ENCODE measurements around the gene IFIT1.
"Not testable (repeated sequence)": the region's sequence is repeated elsewhere in the genome, so short reads cannot be mapped to it uniquely, and the experiment has no call there.

IFIT1 gene

DNA sequence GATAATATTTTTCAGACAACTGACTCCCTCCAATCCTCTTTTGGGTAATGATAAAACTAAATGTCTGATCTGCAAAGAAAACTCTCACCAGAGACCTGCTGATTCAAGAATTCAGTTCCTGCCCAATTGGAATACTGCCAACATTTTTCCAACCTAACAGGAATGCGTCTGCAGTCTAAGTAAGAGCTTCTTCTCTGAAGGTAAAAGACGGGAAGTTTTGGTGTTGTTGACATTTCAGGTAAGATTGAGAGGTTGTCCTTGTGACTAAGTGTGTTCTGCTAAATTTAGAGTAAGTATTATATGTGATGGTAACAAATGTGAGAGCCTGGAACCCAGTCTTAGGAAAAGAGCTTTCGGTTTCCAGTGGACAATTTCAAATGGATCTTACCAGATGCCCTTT, 39.6 kb downstream of the IFIT1 start:
- DNase-seq (ENCODE audit: low spot score) = no peak

DNA sequence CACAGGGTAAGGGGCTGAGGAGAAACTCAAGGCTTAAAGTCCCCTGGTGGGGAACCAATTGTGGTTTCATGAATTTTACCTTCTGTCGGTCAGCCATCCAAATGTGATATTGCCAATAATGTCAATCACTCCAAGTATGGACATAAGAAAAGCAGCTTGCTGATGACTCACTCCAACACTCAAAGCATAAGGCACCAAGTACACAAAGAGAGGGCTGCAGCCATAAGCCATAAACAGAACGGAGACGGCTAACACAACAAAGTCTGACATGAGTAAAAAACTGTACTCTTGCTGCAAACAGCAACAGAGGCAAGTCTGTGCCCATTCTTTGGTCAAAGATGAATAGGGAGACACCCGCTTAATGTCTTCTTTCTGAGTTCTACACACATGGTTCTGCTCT, 46.1 kb downstream of the IFIT1 start:
- no peak for DNase-seq (ENCODE audit: low spot score)

- DNase-seq (ENCODE audit: low spot score) = no peak
These were observed 48.0 kb downstream of the IFIT1 start for GRCh38 chr10:89440226-89441009.

DNA sequence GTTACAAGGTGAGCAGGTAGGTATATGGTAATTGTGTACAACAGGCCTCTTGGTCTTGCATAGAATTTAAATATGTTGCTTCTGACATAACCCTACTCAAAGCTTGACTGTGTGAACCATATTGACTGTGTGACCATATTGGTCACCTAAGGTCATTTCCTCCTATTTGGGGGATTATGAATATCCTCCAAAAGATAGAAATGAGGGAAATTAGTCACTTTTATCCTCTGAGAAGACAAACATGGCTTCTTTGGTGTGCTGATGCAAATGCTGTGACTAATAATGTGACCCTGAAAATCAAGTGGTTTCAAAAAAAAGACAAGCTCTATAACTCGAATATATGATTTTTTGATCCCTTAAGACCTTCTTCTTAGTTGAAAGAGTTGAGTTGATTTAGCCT, 49.9 kb downstream of the IFIT1 start:
- DNase-seq (ENCODE audit: low spot score) = no peak

DNA sequence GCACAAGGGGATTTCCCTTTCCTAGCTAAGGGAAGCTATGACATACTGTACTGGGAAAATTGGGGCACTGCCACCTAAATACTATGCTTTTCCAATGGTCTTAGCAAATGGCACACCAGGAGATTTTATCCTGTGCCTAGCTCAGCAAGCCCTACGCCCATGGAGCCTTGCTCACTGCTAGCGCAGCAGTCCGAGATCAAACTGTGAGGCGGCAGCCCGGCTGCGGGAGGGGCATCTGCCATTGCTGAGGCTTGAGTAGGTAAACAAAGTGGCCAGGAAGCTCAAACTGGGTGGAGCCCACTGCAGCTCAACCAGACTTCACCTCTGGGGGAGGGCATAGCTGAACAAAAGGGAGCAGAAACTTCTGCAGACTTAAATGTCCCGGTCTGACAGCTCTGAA, 52.4 kb downstream of the IFIT1 start:
- not testable (repeated sequence) for DNase-seq (ENCODE audit: low spot score)

- no peak for DNase-seq (ENCODE audit: low spot score)
These were observed 58.5 kb downstream of the IFIT1 start for GRCh38 chr10:89450901-89451300.

DNA sequence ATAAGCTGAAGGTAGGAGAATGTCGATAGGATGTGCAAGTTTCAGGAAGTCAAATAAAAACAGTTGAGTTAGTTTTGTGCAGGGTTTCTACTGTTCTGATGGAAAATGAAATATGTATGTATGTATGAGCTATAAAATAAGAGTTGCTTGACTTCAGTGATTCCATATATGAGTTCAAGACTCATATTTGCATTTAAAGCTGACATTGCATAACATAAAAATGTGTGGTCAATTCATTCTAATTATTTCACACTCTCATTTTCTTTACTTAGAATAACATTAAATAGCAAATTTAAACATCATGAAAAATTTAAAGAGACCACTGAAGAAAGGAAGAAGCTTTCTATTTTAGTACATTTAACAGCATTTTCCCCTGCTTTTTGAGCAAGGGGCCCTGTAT, 59.8 kb downstream of the IFIT1 start:
- DNase-seq (ENCODE audit: low spot score) = no peak

- no peak for DNase-seq (ENCODE audit: low spot score)
These were observed 62.3 kb downstream of the IFIT1 start for GRCh38 chr10:89454561-89455347.

Measured in germinal center (tissue), 1 donor.